ENCODE data around the gene RAPGEF6.

DNA sequence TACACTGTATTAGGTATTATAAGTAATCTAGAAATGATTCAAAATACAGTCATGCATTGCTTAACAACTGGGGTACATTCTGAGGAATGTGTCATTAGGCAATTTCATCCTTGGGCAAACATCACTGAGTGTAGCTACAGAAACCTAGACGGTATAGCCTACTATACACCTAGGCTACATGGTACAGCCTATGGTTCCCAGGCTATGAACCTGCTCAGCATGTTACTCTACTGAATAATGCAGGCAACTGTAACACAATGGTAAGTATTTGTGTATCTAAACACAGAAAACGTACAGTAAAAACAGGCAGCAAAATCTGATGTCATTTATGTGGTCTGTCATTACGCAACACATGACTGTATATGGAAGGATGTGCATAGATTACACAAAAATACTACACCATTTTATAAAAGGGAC is 96.8 kb downstream of the RAPGEF6 start:
- TF ChIP-seq EZH2 (IDR thresholded peaks at IDR 0.05; ENCODE audit: insufficient read depth, poor library complexity, severe bottlenecking) (no peak), EZH2phosphoT487 (IDR thresholded peaks at IDR 0.05; ENCODE audit: insufficient read depth, low read depth) (no peak)

All from GM23248 (cell line).